GM12873 (cell line): ENCODE measurements around the gene DGLUCY.

ENCODE experiments used
- CTCF ChIP-seq: IDR thresholded peaks from 2 replicates; pipeline ENCODE4 v1.5.1; 2012; ENCODE audit warnings: low read depth, mild to moderate bottlenecking, moderate library complexity, low read length, control low read depth; ENCODE audit not compliant: insufficient read depth; ENCODE audit errors: missing control alignments

Gene DGLUCY

GRCh38 chr14:91238661-91239060 is 124.8 kb downstream of the DGLUCY start:
- no peak for TF ChIP-seq CTCF

- TF ChIP-seq CTCF = no peak
Observed at GRCh38 chr14:91241863-91242262, 128.0 kb downstream of the DGLUCY start.

GRCh38 chr14:91242635-91243034 is 128.8 kb downstream of the DGLUCY start:
- TF ChIP-seq CTCF = no peak

- TF ChIP-seq CTCF = no peak
Observed at GRCh38 chr14:91243074-91243471, 129.2 kb downstream of the DGLUCY start.

GRCh38 chr14:91244501-91244901 is 130.6 kb downstream of the DGLUCY start, which contains the start of gene GPR68:
Gene GPR68 (minus strand): TSS chr14:91244704. CDS start chr14:91235050, 9,654 bp downstream.
- no peak for TF ChIP-seq CTCF

GRCh38 chr14:91245029-91245428 is 131.2 kb downstream of the DGLUCY start:
- TF ChIP-seq CTCF = no peak

GRCh38 chr14:91246051-91246852 is 132.4 kb downstream of the DGLUCY start:
- no peak for TF ChIP-seq CTCF
